Stimulated activated CD8-positive, alpha-beta memory T cell treated with anti-CD3 and anti-CD28 coated beads, Interleukin-7, amount 100 ng/mL, for 48 hours (primary cell): ENCODE results near the gene CARMIL1.
A peak's percentile ranks its signal among the peaks of the same experiment; 100 is the strongest.
"Not testable (repeated sequence)": the region's sequence is repeated elsewhere in the genome, so short reads cannot be mapped to it uniquely, and the experiment has no call there.

ENCODE experiments used
- DNase-seq, 2 donors: peaks; one replicate each; pipeline ENCODE4 v3.0.0-alpha.2; 2020; ENCODE audit warnings: low read depth in 1 of 2; ENCODE audit errors: extremely low read depth in 1 of 2

CARMIL1 gene

DNA sequence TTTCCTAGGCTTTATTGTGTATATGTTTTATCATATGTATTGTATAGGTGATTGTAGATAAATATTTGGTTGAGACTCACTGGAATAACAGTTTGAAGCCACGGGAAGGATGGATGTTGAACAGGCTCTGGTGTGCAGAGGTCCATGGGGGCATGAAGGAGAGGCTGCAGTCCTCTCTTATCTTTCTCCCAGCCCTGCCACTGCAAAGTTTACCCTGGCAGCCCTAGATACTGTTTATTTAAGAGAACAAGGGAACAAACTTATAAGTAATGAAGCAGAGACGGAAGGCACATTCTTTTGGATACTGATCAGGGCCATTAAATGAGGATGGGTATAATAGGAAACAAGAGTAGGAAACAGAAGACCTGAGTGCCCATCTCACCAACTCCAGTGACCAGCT is 269.3 kb downstream of the CARMIL1 start:
- DNase-seq = no peak

DNA sequence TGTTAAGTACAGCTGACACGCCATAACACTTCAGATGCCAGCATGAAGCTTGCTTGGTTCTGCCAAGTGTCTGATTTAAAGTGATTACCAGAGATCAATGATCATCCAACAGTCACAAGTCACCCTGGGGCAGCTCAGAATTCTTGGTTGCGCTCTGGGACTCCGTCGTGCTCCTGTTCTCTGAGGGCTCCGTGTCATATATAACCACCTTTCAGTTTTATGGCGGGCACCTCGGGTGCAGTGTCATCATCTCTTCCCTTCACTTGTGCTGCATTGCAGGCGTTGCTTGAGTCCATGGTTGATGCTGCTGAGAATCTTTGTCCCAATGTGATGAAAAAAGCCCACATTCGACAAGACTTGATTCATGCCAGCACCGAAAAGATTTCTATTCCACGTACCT is 271.5 kb downstream of the CARMIL1 start:
- no peak for DNase-seq

DNA sequence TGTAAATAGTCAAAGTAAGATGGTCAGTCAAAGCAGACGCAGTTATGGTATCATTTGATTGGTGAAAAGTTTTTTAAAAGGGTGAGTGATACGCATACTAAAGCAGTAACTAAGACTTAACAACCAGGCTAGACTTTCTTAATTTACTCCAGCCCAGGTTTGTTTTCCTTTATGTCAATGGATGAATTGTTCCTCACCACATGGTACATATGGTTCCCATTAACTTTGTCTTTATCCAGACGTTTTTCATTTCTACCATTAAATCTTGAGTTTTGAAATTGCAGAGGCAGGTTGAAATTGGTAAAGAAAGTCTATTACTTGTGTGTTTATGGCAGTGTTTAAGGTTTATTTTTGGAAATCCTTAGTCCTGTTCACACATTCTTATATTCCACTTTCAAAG is 274.3 kb downstream of the CARMIL1 start:
- DNase-seq = no peak

DNA sequence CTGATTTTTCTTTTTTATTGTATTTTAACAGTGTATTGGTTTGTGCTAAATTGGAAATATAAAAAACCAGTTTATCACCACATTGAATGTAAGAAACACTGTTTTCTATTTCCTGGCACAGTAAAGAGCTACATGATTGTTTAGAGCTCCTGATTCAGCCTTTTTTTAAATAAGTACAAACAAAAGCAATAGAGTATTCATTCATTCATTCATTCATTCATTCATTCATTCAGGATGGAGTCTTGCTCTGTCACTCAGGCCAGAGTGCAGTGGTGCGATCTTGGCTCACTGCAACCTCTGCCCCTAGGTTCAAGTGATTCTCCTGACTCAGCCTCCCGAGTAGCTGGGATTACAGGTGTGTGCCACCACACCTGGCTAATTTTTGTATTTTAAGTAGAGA is 276.0 kb downstream of the CARMIL1 start:
- no peak for DNase-seq

DNA sequence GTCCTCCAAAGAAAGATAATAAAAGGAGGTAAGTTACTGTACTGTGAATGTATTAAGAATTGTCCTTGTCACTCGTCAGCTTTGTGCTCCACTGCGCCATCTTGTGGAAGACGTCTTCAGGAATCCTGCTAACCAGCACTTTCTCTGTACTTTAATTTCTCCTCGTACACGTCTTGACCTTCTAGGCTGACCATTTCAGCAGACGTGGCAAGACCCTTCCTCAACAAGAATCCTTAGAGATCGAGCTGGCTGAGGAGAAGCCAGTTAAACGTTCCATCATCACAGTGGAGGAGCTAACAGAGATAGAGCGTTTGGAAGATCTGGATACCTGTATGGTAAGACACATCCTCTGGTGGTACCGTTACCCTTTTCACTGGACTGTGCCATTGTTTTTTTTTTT is 277.3 kb downstream of the CARMIL1 start:
- DNase-seq = peak; percentile 15 to 62

DNA sequence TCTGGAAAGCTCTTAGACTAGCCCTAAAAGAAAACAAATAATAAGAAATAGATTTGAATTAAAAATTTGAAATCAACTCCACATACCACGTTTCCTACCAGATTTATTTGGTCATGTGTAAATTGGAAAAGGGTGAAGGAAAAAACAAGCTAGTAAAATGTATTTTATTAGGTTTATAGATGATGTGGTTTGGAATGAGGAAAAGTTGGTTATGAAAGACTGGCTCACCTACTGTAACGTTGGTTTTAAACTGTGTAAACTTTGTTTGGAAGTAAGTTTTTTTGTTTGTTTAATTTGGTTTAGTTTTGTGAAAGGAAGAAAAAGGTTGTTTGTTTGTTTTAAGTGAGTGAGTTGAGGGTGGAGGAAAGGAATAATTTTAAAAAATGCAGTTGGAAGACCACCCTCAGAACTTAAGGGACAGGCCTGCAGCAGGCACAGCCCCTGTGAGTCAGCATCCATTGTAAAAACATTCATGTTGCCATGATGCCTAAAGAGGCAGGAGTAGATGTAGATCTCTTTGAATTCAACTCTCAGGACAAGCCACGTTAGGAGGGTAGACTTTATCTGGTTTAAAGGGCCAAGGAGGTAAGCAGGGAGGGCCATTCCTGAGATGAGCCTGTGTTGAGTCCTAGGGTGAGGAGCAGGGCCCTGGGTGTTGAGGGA is 279.1 kb downstream of the CARMIL1 start:
- DNase-seq = no peak

DNA sequence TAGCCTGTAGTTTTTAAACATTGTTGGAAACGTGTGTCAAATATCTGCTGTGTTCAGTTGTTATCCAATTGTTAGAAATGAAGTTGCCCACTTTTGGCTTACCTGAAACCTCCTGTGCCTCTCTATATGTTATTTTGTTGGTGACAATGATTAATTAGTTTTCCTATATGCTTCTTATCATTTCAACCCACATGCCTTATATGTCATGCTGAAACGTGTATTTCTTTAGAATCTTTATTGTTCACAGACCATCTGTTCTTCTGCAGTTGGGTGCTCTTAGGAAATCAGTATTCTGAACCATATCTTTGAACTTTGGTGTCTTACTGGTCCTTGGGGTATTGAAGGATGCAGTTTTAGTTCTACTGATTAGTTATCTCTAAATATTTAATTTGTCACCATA is 281.7 kb downstream of the CARMIL1 start:
- no peak for DNase-seq

DNA sequence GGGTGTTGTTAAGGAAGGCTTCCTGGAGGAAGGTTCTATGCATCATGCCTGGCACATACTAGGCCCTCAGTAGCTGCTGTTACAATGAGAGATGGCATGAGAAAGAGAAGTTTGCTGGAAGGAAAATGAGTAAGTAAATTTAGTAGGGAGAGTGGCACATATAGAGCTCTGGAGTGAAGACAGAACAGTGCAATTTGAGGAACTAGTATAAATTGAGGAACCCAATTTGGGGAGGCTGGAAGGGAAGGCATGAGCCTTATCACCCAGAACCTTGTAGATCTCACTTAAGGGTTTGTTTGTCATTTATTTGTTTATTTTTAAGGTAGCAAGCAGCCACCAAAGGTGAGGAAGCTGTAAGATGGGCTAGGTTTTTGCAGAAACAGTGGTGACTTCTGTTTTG is 285.8 kb downstream of the CARMIL1 start:
- DNase-seq = no peak

DNA sequence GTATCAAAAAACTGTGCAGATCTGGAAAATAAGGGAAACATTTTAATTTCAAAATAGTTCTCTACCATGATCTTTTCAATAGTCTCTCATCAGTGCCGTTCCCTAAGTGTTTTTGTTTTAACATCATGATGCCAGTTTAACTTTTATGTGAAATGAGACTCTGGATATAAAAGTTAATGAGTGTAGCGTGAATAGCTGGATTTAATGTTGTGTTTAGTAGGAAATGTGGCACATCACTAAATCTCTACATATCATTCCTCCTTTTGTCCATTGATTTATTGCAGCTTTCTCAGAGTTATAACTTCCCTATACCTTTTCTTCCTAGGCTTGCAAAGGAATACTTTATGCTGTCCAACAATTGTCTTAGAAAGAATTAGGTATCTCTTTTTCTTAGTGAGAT is 291.4 kb downstream of the CARMIL1 start:
- no peak for DNase-seq

DNA sequence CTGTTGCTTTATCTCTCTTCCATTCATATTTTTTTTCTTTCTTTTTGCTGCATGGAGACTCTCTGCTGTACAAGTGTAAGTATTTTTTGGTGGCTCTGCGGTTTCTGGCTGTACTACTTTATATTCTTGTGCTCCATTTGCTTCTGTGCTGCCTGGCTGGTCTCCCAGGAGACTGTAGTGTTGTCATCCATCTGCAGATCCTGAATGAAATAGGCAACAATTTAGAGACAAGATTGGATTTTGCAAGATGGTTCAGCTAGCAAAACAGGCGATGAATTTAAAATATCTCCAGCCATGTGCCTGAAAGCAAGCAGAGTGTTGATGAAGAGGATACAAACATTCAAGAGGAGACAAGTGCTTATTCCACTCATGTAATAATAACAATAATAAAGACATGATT is 297.7 kb downstream of the CARMIL1 start:
- no peak for DNase-seq

DNA sequence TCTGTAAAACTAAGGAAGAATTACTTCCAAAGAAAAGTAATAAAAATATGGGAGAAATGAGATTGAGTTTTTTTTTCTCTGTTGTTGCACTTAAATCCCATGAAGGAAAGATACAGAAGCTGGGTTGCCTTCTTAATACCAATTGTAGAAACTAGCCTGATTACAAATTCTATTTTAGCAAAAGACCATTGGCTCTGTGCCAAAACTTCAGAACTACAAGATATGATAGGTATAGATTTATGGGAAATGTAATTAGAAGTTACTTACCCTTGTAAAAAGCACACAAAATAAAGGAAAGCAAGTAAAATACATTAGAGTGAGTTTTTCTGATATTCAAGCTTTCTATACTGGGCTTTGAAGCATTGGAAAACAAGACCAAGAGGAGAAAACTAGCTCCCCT is 299.4 kb downstream of the CARMIL1 start:
- DNase-seq = no peak

DNA sequence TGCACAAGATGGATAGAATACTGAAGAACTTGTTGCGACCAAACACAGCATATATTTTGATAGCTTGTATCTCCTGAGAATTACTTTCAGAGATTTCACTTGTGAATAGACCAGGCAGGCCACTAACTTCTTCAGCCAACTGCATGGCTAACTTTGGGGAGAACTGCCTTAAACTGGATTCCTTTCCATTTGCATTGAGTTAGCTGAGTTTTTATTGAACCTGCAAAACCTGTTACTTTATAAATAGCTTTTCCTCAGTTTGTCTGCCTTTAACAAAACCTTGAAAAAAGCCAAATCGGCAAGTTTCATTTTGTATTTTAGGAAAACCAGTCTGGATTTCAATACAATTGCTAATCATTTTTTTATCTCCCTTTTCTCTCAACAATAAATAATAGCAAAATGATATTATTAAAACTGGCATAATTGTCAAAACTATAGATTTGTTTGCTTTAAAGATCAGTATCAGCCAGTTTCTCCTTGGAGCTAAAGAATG is 300.3 kb downstream of the CARMIL1 start:
- no peak for DNase-seq

DNA sequence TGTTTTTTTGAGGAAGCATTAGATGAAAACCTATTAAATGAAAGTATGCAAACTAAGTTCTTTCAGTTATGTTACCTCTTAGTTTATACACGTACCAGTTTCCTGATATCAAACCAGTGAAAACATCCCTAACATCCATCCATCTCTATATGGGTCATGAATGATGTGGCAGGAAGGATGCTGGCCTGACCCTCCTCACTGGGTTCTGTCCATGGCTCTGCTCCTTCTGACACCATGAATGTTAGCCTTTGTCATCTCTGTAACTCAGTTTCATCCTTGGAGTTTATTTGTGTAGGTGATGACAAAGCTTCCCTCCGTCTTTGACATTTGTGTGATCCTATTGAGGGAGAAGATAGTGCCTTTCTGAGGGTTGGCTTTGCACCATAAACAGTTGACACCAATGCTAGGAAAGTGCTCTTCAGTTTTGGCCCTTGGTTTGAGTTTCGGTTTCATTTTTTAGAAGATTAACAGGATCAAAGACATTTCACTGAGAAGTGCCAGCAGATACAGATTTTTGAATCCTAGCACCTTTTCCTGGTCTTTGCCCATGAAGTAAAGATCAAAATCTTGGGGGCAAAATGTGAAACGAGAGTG is 300.8 kb downstream of the CARMIL1 start:
- DNase-seq = no peak

DNA sequence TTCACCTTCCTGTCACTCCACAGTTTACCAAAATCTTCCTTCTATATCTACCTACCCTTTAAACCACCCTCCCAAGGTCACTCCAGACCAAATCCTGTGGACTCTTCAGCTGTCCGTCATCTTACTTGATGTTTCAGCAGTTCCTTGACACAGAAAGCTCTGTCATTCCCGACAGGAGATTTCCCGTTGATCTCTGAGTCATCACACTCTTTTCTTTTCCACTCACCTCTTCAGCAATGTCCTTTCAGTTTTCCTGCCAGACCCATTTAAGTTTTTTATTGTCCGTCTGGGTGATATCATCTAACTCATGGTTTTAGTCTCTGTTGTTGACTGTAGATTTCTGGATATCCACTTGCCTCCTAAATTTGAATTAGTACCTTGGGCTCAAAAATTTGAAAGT is 302.9 kb downstream of the CARMIL1 start:
- no peak for DNase-seq

DNA sequence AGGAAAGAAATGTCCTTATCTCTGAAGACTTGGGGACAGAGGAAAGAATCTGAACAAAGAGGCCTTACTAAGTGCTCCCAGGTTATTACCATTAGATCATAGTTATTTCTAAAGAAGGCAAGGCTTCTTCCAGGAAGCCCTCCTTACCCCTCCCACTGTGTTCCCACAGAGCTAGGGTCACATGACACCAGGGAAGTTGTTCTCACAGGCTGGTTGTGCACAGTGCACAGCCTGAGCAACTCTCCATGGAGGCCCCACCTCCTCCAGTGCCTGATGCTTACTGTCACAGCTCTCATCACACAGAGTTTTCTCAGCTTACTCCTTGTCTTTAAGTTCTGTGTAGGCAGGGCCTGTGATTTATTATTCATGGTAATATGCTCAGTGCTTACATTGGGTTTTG is 303.9 kb downstream of the CARMIL1 start:
- DNase-seq = no peak

DNA sequence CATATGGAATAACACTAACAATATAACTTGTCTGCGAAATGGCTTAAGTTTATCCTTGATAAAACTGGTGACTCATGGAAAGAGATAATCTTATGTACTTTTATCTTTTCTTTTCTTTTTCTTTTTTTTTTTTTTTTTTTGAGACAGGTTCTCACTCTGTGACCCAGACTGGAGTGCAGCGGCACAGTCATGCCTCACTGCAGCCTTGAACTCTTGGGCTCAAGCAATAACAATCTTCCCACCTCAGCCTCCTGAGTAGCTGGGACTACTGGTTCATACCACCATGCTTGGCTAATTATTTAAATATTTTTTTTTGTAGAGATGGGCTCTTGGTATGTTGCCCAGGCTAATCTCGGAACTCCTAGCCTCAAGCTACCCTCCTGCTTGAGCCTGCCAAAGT is 304.7 kb downstream of the CARMIL1 start:
- no peak for DNase-seq

DNA sequence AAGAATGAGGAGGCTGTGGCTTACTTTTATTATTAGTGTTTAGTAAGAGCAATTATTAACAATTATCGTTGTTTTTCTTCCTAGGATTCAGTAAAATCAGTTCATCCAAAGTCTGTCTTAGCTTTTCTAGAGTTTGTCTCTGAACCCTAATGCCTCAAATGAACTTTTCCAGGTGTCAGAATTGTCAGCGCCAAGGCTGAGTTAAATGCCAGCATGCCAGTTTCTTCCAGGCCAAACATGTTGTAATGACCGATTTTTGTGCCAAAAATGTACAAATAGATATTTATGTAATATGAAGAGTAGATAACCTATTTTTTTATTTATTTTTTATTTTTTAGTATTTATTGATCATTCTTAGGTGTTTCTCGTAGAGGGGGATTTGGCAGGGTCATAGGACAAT is 306.1 kb downstream of the CARMIL1 start:
- no peak for DNase-seq

DNA sequence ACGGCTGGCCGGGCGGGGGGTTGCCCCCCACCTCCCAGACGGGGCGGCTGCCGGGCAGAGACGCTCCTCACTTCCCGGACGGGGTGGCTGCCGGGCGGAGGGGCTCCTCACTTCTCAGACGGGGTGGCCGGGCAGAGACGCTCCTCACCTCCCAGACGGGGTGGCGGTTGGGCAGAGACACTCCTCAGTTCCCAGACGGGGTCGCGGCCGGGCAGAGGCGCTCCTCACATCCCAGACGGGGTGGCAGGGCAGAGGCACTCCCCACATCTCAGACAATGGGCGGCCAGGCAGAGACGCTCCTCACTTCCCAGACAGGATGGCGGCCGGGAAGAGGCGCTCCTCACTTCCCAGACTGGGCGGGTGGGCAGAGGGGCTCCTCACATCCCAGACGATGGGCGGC is 306.9 kb downstream of the CARMIL1 start:
- not testable (repeated sequence) for DNase-seq

DNA sequence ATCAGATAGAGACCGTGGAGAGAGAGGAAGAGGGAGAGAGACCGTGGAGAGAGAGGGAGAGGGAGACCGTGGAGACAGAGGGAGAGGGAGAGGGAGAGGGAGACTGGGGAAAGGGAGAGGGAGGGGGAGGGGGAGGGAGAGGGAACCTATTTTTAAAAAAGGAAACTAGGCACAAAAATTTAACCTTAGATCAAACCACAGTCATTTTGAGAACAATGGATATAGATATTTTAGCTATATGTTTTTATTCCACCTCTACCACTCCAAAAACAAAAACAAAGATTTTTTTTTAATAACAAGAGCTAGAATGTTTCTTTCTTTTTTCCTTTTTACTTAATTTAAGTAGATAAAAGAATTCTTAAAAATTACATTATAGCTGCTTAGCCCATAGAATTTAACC is 307.8 kb downstream of the CARMIL1 start:
- no peak for DNase-seq

DNA sequence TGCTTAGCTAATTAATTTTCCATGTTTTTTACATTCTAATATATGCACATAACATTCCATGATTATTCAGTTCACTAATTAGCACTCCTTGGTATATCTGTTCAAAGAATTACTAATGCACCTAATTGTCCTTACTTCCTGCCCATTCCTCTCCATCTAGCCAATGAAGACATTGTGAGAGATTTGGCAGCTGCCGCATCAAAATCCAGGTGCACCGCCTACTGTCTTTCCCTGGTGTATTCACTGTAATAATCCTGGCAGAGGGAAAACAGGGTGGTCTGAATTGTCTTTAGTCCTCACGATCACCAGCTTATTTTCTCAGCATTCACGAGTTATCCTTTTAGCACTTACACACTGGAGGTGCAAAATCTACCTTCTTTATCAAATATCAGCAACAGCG is 311.8 kb downstream of the CARMIL1 start:
- DNase-seq = no peak

DNA sequence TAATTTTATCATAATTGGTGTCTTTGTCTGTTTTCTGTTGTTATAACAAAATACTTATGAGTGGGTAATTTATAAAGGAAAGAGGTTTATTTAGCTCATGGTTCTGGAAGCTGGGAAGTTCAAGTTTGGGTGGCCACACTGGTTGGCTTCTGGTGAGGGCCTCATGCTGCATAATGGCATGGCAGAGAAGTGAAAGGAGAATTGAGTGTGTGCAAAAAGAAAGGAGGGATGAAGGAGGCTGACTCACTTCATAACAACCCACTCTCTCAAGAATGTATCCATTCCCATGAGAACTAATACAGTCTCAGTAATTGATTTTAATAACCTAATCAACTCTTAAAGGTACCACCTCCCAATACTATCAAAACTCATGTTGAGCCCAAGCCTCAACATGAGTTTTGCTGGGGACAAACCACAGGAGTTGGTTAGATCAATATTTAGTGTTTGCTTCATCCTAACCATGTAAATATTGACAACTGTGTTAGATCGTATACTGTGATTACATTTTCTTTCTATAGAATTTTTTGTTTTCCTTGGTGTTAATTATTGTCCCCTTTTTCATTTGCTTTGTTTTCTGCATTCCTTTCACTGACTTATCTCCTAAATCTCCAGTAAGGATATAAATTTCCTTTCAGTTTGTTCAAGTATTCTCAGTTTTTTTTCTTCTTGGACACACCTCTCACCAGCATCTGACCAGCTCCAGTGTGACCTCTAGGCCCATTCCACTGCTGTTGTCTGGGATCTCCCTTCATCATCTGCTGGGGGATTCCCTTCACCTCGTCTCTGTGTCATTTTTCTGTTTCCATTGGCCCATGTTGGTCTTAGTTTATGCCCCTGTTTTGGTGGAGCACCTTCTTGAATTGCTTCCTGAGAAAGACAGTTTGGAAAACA is 318.0 kb downstream of the CARMIL1 start:
- DNase-seq = no peak

DNA sequence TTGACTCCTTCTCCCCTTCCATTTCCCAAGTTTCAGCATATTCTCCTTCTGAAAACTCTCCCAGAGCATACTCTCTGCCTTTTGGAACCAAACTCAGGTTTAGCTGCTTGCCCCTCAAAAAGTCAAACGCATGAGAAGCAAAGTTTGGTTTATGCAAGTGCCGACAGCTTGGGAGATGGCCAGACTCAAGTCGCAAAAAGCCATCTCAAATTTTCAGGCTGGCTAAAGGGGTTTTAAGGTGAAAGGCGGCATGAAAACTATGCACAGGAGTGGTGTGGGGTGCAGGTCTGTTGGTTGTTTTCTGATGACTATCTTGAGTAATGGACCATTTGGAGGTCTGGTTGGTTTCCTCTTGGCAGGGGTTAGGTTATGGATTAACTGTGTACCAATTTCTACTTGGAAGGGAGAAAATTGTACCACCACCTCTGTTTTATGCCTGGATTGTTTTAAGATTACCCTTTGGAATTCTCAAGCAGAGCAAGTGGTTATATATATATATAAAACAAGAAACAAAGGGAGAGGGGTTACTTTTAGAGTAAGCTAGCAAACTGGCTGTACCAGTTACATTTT is 320.4 kb downstream of the CARMIL1 start:
- DNase-seq = no peak
